Heart left ventricle (tissue), 13 donors: ENCODE data around the gene PTPRD.

Experiments
- CTCF ChIP-seq, 12 donors: fragments of 200-600 bp; sonication (generic) in 4 of 12; IDR thresholded peaks; one replicate each; pipeline versions ENCODE4 v1.5.0 to v1.8.0; 2018 to 2022; ENCODE audit warnings: antibody characterized with exemption in 12 of 12, mild to moderate bottlenecking in 5 of 12
- POLR2A ChIP-seq, 2 donors: fragments of 450-650 bp; IDR thresholded peaks; one replicate each; pipeline ENCODE4 v1.6.1; 2017; ENCODE audit warnings: antibody characterized with exemption in 2 of 2, mild to moderate bottlenecking in 2 of 2, moderate library complexity in 2 of 2
- donor health status: ischemic (EF 13 %, LVEDD 7.1; RV severe dilation, severe dysfunction).
- donor health status: DM: no; HTN: yes; CAD: no.
- donor health status: DM: no; HTN: no; CAD: no.
- donor health status: ischemic (EF 25% LVEDD 6.9; RV normal size, moderate dysfunction).
- donor health status: ischemic (EF 25% LVEDD 5.7; RV mildly dilated, moderate dysfunction).
- donor health status: ischemic (EF 35%, LVEDD 5.7; RV mildly dilated, moderate dysfunction).
- donor health status: nonischemic (EF 11% LVEDD 7.7; RV severe dilation, severe dysfunction).
- donor health status: DM: yes; HTN: yes; CAD: no.
- donor health status: PGD.
- donor health status: ischemic (EF 29% LVEDD 5.4; RV normal size, mild dysfunction).
- donor health status: nonischemic (EF 23%, LVEDD 6.1; RV moderate dilation, normal function).

- TF ChIP-seq CTCF (IDR thresholded peaks at IDR 0.05) (no peak), POLR2A (IDR thresholded peaks at IDR 0.05) (no peak)
Measured at GRCh38 chr9:9341203-9341602, 1271.6 kb downstream of the PTPRD start.
